ENCODE measurements around the gene PNPLA6.
"Not testable (repeated sequence)": the region's sequence is repeated elsewhere in the genome, so short reads cannot be mapped to it uniquely, and the experiment has no call there.

PNPLA6 gene

GRCh38 chr19:7549429-7550148 is 14.1 kb downstream of the PNPLA6 start:
- DNase-seq (ENCODE audit: extremely low spot score, insufficient read length, low read depth) (no peak), FAIRE-seq (no peak)

- FAIRE-seq = no peak
- DNase-seq (ENCODE audit: extremely low spot score, insufficient read length, low read depth) = no peak
Measured at GRCh38 chr19:7550169-7550770, 14.8 kb downstream of the PNPLA6 start.

GRCh38 chr19:7550987-7551761 is 15.7 kb downstream of the PNPLA6 start:
- DNase-seq (ENCODE audit: extremely low spot score, insufficient read length, low read depth) (no peak), FAIRE-seq (no peak)

GRCh38 chr19:7552781-7553180 is 17.3 kb downstream of the PNPLA6 start:
- no peak for DNase-seq (ENCODE audit: extremely low spot score, insufficient read length, low read depth)
- FAIRE-seq = no peak

GRCh38 chr19:7554565-7554964 is 19.0 kb downstream of the PNPLA6 start:
- DNase-seq (ENCODE audit: extremely low spot score, insufficient read length, low read depth) = no peak
- FAIRE-seq = no peak

- DNase-seq (ENCODE audit: extremely low spot score, insufficient read length, low read depth) = peak; percentile 35
- FAIRE-seq = no peak
Measured at GRCh38 chr19:7554990-7555864, 19.7 kb downstream of the PNPLA6 start.

- FAIRE-seq = no peak
Measured at GRCh38 chr19:7556696-7557315, 21.3 kb downstream of the PNPLA6 start.

GRCh38 chr19:7558667-7559066 is 23.1 kb downstream of the PNPLA6 start:
- DNase-seq (ENCODE audit: extremely low spot score, insufficient read length, low read depth) (no peak), FAIRE-seq (no peak)

More at GRCh38 chr19:7556696-7557315, 21.3 kb downstream of the PNPLA6 start:
- DNase-seq (ENCODE audit: extremely low spot score, insufficient read length, low read depth) = no peak

- FAIRE-seq = no peak
- no peak for DNase-seq (ENCODE audit: extremely low spot score, insufficient read length, low read depth)
Measured at GRCh38 chr19:7559102-7559501, 23.6 kb downstream of the PNPLA6 start.

- no peak for DNase-seq (ENCODE audit: extremely low spot score, insufficient read length, low read depth)
- no peak for FAIRE-seq
Measured at GRCh38 chr19:7560255-7560654, 24.7 kb downstream of the PNPLA6 start.

- DNase-seq (ENCODE audit: extremely low spot score, insufficient read length, low read depth) = no peak
- no peak for FAIRE-seq
Measured at GRCh38 chr19:7561325-7561724, 25.8 kb downstream of the PNPLA6 start.

- no peak for FAIRE-seq
- no peak for DNase-seq (ENCODE audit: extremely low spot score, insufficient read length, low read depth)
Measured at GRCh38 chr19:7562646-7563393, 27.3 kb downstream of the PNPLA6 start.

GRCh38 chr19:7564866-7565265 is 29.3 kb downstream of the PNPLA6 start:
- no peak for DNase-seq (ENCODE audit: extremely low spot score, insufficient read length, low read depth)
- no peak for FAIRE-seq

GRCh38 chr19:7565332-7565731 is 29.8 kb downstream of the PNPLA6 start:
- FAIRE-seq (no peak), DNase-seq (ENCODE audit: extremely low spot score, insufficient read length, low read depth) (no peak)

- no peak for FAIRE-seq
- DNase-seq (ENCODE audit: extremely low spot score, insufficient read length, low read depth) = no peak
Measured at GRCh38 chr19:7570761-7571160, 35.2 kb downstream of the PNPLA6 start.

GRCh38 chr19:7575434-7576040 is 40.0 kb downstream of the PNPLA6 start:
- DNase-seq (ENCODE audit: extremely low spot score, insufficient read length, low read depth) = no peak
- no peak for FAIRE-seq

- not testable (repeated sequence) for DNase-seq (ENCODE audit: extremely low spot score, insufficient read length, low read depth); FAIRE-seq
Measured at GRCh38 chr19:7577422-7577821, 41.9 kb downstream of the PNPLA6 start.

GRCh38 chr19:7578127-7578526 is 42.6 kb downstream of the PNPLA6 start:
- no peak for DNase-seq (ENCODE audit: extremely low spot score, insufficient read length, low read depth)
- no peak for FAIRE-seq

GRCh38 chr19:7579182-7579581 is 43.7 kb downstream of the PNPLA6 start:
- DNase-seq (ENCODE audit: extremely low spot score, insufficient read length, low read depth) (no peak), FAIRE-seq (no peak)

All from GM18507 (cell line).